Measurements from ENCODE around the gene ACADS.
A peak's percentile ranks its signal among the peaks of the same experiment; 100 is the strongest.

Gene ACADS

DNA sequence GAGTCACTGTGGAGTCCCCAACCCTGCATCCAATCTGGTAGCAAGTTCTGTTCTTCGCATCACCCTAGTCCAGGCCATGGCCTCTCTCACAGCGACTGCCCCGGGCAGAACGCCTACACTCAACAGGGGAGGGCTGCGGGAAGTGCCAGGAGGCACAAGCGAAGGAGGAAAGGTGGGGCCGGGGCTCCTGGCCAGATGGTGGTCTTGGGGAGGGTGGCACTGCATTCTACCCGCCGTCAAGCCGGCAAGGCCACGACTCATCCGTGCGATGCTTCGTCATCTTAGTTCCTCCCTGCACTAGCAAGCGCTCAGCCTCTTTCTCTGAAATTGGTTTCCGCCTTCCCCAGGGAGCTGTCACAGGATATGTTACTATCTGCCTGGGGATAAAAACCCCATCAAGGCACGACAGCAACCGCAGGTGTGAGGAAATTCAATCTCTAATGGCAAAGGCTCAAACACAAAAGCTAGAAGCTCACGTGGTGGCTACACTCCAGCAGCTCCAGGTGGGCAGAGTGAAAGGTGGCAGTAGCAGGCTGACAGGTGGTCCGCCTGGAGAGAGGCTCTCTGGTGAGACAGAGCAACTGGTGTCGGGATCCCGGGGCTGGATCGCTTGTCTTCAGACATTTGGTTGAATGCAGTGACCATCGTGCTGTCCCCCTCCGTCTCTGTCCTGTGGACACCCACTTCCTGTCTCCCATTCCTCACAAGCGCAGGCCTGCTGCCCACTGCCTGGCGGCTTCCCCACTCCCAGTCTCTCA, 34.1 kb downstream of the ACADS start:
- no peak for DNase-seq

DNA sequence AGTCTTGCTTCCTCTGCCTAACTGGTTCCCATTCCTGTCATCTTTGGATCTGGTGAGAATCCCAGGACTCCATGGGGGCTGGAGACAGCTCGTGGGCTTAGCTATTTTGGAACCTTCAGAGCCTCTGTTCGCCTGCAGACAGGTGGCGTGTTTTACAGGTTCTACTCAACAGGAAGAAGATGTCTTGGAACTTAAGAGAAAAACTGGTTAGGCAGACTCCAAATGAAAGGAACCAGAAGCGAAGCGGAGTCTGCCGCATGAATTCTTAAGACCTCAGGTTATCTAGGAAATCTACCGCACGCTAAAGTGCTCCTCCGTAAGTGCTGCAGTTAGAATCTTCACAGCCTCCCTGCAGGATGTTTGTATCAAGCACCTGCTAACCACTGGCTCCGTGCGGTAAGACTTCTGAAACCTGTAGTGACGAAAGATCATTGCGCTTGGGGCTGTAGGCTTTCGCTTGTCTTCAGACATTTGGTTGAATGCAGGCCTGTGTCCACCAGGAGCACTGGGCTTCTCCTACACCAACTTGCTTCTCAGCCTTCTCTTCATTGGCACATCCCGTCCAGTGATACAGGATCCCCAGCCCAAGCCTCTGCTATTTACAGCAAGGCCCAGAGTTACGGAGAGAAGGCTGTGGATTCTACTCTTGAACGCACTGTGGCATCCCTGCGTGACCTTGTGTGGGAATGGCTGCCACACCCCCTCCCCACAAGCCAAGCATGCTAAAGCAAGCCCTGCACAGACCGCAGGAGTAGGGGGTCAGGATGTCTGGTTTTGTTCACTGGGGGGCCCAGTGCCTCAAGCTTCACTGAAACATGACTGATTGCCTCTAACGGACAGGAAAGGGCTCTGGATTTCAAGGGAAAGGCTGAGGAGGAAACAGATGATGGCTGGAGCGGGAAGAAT, 35.0 kb downstream of the ACADS start:
- no peak for DNase-seq

DNA sequence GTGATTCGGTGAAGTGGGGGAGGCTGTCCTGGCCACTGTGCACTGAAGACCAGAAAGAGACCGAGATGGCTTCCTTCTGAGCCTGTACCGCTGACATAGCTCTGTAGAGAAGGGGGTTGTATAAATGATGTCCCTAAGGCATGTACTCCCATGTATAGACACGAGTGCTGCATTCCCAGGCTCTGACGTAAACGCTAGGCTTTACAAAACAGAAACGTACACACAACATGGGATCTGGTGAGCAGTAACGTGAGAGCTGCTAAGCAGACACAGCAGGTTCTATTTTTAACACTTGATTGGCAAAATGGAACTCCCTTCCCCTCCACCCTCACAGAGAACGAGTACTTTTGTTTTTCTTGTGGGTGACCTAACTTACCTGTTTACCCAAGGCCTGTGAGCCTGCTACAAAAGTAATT, 35.9 kb downstream of the ACADS start:
- DNase-seq = no peak

DNA sequence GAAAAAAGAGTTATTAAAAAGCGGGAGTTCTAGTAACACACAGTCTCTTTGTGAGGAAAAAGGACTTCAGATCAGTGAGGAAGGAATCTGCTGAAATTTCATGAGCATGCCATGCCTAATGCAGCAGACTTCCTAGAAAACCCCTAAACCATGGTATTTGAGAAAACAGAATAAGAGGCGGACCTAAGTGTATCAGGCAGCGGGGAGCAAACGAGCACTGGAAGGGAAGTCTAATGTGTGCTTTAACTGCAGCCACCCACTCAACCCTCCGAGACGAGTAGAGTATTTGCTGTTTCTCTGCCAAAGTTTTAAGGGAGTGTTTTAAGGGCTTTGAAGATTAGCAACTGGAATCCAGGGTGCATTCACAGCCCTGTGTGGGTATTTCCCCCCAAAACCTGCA, 36.5 kb downstream of the ACADS start:
- no peak for DNase-seq

DNA sequence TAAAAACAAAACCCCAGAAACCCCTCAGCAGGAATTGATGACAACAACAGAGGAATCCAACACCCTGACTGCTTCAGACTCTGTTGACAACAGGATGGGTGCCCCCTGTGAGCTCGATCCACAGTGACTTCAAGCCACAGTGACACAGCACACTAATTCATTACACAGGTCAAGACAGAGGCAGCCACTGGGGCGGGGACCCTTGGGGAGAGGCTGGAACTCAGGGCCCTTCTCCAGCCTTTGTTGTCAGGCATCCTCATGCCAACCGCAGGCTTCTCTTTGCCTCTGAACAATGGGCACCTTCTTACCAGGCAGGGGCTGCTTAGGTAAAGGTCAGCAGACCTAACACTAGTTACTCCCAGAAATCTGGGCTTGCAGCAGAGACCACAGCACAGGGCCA, 37.6 kb downstream of the ACADS start:
- no peak for DNase-seq

DNA sequence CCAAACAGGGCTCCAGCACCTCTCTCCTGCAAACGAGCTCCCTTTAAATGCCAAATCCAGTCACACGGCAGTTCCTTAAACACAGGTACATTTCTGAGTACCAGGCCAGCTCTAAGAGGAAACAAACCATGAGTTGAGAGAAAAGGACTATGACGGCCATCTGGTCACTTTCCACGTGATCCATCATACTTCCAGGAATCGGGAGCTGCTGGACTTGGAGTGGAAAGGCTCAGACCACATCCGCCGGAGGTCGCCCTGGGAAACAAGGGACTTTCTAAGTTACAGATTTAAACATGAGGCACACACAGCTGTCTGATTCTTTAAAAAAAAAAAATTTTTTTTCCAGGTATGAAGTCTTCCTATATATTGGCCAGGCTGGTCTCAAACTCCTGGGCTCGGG, 39.2 kb downstream of the ACADS start:
- no peak for DNase-seq

DNA sequence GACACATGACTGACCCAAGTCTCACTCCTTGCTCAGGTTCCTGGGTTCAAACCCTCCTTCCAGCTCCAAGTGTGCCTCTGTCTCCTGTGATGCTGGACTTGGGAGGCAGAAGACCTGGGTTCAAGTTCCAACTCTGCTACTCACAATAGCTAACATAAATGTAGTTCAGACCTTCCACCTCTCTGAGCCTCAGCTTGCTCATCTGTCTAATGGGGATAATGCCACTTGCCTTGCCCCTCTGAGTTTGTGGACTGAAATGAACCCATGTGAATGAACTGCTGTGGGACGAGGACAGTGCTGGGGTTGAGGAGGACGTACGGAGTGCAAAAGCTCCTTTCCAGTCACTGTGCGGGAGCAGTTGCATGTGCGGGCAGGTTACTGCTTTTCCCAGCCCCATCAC, 40.9 kb downstream of the ACADS start:
- no peak for DNase-seq

DNA sequence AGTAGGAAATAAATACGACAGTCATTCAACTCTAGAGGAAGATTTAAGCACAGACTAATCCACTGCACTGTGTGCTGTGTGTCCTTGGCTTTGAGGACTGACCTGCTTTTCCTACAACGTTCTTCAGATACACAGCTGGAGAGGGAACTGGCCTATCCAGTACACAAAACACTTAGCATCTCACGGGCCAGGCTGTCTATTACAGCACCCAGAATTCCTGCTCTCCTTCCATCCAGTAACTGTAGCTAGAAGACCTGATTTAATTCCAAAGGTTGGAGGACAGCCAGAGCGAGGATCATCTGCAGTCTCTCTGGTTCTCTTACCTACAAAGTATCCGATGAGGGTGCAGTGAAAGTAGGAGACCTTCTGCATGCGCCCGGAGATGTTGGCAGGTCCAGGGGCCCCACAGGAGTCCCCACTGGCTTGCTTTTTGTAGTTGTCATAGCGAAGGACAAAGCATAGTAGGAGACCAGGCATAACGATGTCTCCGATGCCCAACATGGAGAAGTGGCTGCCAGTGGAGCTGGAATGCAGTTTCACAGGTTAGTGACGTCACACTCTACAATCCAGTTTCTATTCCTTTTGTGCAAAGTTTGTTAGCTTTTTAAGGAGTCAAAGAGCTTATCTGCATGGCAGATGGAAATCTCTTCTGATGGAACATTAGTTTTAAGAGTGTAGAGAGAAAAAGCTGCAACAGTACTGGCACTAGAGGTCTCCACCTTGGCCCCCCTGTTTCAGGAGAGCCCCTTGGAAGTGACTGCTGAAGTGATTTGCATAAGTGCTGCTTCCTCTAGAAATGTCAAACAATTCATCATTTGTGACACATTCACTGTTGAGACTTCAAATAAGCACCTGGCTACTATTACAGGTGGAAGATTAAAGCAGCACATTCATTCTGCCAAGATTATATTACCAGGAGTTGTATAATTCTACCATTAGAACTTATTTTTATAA, 41.7 kb downstream of the ACADS start:
- no peak for DNase-seq

DNA sequence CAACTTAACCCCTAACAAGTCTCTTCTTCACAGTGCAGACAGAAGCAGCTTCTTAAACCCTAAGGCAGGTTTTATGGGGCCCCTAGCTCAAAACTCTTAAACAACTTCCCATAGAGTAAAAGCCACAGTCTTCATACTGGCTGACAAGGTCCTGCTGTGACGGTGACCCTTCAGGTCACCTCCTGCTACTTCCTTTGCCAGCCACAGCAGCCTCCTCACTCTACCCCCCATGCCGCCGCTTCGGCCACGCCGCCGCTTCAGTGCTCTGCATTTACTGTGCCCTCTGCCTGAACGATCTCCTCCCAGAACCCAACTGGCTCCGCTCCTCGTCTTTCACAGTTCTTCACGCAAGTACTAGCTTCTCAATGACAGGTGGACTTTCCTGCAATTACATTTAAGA, 45.5 kb downstream of the ACADS start:
- DNase-seq = no peak

DNA sequence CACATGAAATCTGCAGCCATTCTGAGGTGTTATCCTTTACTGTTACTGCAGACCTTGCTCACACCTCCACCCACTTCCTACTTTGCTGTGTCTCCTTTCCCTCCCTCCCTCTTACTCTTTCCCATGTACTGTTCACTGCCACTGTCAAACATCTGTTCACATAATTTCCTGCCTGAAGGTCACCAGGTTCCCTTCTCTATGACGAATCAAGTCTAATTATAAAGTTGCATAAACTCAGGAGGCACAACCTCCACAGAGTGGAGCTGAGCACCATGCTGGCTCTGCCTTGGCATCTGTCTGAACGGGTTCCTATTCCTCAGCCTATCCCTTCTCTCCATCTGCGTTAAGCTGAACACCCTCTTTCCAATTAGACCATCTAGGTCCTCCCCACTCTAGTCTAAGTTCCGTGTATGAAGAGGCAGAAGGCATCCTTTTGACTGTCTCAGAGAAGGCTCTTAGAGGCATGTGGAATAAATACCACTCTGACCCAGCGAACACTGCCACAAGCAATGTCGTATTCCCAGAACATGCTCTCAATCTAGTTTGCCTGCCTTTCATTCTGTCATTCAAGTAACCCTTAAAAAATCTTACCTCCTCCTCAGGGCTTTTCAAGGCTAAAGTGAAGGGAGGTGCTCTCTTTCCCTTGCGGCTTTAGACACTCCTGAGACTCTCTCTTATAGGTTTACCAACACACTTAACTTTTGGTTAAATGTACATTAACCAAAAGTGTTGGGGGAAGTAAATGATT, 48.7 kb downstream of the ACADS start:
- DNase-seq = no peak

DNA sequence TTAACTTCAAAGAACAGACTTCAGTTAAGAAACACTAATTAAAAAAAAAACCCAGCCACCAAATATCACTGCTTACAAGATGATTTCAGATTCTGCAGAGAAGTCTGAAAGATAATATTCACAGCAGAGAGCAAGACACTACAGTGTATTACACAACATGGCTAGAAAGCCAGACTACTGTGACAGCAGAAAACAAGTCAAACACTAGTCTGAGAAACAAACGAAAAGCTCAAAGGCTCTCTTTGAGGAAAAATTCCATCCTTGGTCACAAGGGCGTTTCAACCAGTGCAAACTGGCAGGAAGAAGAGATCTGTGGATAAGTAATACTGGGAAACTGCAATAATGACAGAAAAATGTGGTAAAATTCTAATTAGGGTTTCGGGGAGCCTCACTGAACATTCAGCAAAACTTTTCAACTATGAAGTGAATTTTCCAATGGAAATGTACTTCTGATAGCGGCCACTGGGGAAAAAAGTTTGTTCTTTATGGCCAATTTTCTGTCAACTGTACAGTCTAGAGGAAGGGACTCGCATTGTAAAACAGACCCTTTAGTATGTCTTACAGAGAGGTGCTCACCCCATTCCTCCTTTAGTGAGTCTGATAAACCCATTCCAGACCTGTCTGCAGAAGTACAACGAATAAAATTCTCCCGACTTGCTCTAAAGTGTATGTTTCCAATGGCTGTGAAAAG, 50.4 kb downstream of the ACADS start:
- DNase-seq = no peak

DNA sequence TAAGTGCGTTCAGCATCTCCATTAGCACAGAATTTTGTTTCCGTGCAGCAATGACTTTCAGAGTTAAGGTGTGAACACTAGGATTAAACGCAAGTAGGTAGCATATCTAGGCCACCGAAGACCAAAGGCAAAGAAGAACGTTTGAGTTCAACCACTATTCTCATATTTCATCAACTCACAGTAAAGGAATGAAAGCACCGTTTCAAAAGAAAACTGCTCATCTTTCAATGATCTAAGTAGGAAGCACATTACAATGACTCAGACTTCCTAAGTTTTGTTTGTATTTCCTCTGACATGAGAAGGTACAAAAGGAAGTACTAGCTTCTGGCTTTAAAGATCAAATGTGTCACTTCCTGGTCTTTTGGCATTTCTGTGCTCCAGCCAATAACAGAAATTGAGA, 57.6 kb downstream of the ACADS start:
- DNase-seq = peak in 1 of 2 donors; percentile 23

DNA sequence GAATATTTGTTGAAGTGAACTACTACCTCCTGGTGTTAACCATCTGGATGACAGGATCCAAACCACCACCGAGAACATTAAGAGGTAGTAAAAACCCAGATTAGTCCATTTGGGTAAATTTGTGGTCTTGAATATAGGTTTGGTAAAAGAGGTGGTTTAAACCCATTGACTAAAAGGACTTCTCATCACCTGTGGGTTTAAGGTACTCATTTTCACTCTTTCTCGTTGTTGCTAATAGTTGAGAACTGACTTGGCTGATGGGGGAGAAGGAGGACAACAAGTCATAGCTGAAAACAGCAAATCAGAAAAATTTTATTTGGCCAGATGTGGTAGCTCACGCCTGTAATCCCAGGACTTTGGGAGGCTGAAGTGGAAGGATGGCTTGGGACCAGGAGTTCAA, 59.2 kb downstream of the ACADS start:
- DNase-seq = no peak

DNA sequence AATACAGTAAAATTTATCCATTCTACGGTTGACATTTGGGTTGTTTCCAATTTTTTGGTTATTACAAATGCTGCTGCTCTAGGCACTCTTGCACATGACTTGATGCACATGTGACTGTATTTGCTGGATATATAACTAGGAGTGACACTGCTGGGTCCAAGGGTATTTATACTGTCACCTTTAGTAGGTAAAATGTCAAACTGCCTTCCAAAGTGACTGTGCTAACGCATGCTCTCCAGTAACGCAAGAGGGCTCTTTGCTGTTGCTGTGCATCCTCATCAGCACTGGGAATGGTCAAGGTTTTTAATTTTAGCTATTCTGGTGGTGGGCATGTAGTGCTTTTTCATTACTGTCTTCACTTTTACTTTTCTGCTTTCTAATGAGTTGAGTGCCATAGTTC, 62.3 kb downstream of the ACADS start:
- DNase-seq = no peak

Measured in stimulated activated CD4-positive, alpha-beta T cell treated with anti-CD3 and anti-CD28 coated beads, Interleukin-2, amount 100 ng/mL, for 24 hours (primary cell).